HEK293 (cell line): ENCODE results near the gene VILL.

Experiments used
- CTCF ChIA-PET: fragments of 350-600 bp; formaldehyde crosslinking; extraction: SDS; loops from one replicate; lab custom pipeline; 2021; ENCODE audit warnings: antibody characterized with exemption; lab: Yijun Ruan, JAX
- POLR2A ChIA-PET: fragments of 300-600 bp; formaldehyde crosslinking; extraction: SDS; loops from one replicate; lab custom pipeline; 2020; ENCODE audit warnings: antibody characterized with exemption, inconsistent platforms; lab: Yijun Ruan, JAX
- H3K27ac ChIP-seq: fragments of 200-500 bp; sonication (Bioruptor generic); 2 replicates; pipeline ENCODE4 v1.5.1; 2014; ENCODE audit warnings: low read depth, low read length, control low read depth, inconsistent platforms; ENCODE audit errors: extremely low read depth
- H3K36me3 ChIP-seq, 2 experiments: fragments of 200-500 bp in 1 of 2; sonication (Bioruptor generic) in 1 of 2; 1 replicate in 1 of 2; 2 replicates in 1 of 2; pipeline ENCODE4 v1.5.1; 2014 to 2017; ENCODE audit warnings: inconsistent platforms in 2 of 2, low read length in 2 of 2; ENCODE audit not compliant: control insufficient read depth in 2 of 2, insufficient read depth in 1 of 2
- H3K4me1 ChIP-seq: fragments of 200-500 bp; sonication (Bioruptor generic); 2 replicates; pipeline ENCODE4 v1.5.1; 2014; ENCODE audit warnings: mild to moderate bottlenecking, low read length, inconsistent platforms; ENCODE audit not compliant: control insufficient read depth, insufficient read depth
- H3K4me3 ChIP-seq: 2 replicates; pipeline ENCODE4 v1.5.1; 2011; ENCODE audit warnings: low read depth, mild to moderate bottlenecking, control low read depth, low read length, moderate library complexity
- H3K9me3 ChIP-seq: fragments of 200-500 bp; sonication (Bioruptor generic); 2 replicates; pipeline ENCODE4 v1.5.1; 2014; ENCODE audit warnings: low read depth, low read length, inconsistent platforms; ENCODE audit not compliant: control insufficient read depth, insufficient read depth
- GLIS2 ChIP-seq: fragments of 450-650 bp; formaldehyde crosslinking; IDR thresholded peaks from 2 replicates; pipeline ENCODE4 v1.5.1; 2016; ENCODE audit warnings: missing biosample characterization, missing genetic modification characterization
- HOXA7 ChIP-seq: sonication (generic); formaldehyde crosslinking; IDR thresholded peaks from 2 replicates; pipeline ENCODE4 v1.8.1; 2022; ENCODE audit warnings: missing genetic modification reagents, borderline replicate concordance
- PRDM10 ChIP-seq: fragments of 450-650 bp; formaldehyde crosslinking; IDR thresholded peaks from 2 replicates; pipeline ENCODE4 v1.5.1; 2016; ENCODE audit warnings: missing biosample characterization, missing genetic modification characterization
- YY2 ChIP-seq: fragments of 450-650 bp; formaldehyde crosslinking; IDR thresholded peaks from 2 replicates; pipeline ENCODE4 v1.5.1; 2016; ENCODE audit warnings: missing biosample characterization, missing genetic modification characterization
- ZFP37 ChIP-seq: fragments of 450-650 bp; formaldehyde crosslinking; IDR thresholded peaks from 2 replicates; pipeline ENCODE4 v1.5.1; 2016; ENCODE audit warnings: missing biosample characterization, missing genetic modification characterization
- ZFP41 ChIP-seq: fragments of 450-650 bp; formaldehyde crosslinking; IDR thresholded peaks from 2 replicates; pipeline ENCODE4 v1.5.1; 2016; ENCODE audit warnings: missing biosample characterization, missing genetic modification characterization, borderline replicate concordance
- ZNF23 ChIP-seq: fragments of 450-650 bp; formaldehyde crosslinking; IDR thresholded peaks from 2 replicates; pipeline ENCODE4 v1.5.1; 2016; ENCODE audit warnings: missing biosample characterization, missing genetic modification characterization, borderline replicate concordance
- ZNF26 ChIP-seq: fragments of 450-650 bp; formaldehyde crosslinking; IDR thresholded peaks from 2 replicates; pipeline ENCODE4 v1.5.1; 2016; ENCODE audit warnings: missing biosample characterization, missing genetic modification characterization
- ZNF501 ChIP-seq: fragments of 450-650 bp; formaldehyde crosslinking; IDR thresholded peaks from 2 replicates; pipeline ENCODE4 v1.5.1; 2016; ENCODE audit warnings: missing biosample characterization, missing genetic modification characterization
- ZNF670 ChIP-seq: fragments of 450-650 bp; formaldehyde crosslinking; IDR thresholded peaks from 2 replicates; pipeline ENCODE4 v1.5.1; 2016; ENCODE audit warnings: missing biosample characterization, missing genetic modification characterization, low read depth
- ZNF747 ChIP-seq: fragments of 450-650 bp; formaldehyde crosslinking; IDR thresholded peaks from 2 replicates; pipeline ENCODE4 v1.5.1; 2016; ENCODE audit warnings: missing biosample characterization, missing genetic modification characterization
- TF ChIP-seq, protein P1 (sequence below): fragments of 450-650 bp; formaldehyde crosslinking; IDR thresholded peaks from 2 replicates; pipeline ENCODE4 v1.5.1; 2016; ENCODE audit warnings: missing biosample characterization, missing genetic modification characterization
- TF ChIP-seq, protein P2 (sequence below): fragments of 450-650 bp; formaldehyde crosslinking; IDR thresholded peaks from 2 replicates; pipeline ENCODE4 v1.5.1; 2016; ENCODE audit warnings: missing biosample characterization, missing genetic modification characterization
- TF ChIP-seq, protein P3 (sequence below): fragments of 450-650 bp; formaldehyde crosslinking; IDR thresholded peaks from 2 replicates; pipeline ENCODE4 v1.5.1; 2016; ENCODE audit warnings: missing biosample characterization, missing genetic modification characterization
- TF ChIP-seq, protein P4 (sequence below): fragments of 450-650 bp; formaldehyde crosslinking; IDR thresholded peaks from 2 replicates; pipeline ENCODE4 v1.5.1; 2017; ENCODE audit warnings: missing biosample characterization, missing genetic modification characterization

Gene VILL

GRCh38 chr3:37979541-37980461 lies 10.8 kb upstream of the VILL start (continued):
- TF ChIP-seq, protein P1, sequence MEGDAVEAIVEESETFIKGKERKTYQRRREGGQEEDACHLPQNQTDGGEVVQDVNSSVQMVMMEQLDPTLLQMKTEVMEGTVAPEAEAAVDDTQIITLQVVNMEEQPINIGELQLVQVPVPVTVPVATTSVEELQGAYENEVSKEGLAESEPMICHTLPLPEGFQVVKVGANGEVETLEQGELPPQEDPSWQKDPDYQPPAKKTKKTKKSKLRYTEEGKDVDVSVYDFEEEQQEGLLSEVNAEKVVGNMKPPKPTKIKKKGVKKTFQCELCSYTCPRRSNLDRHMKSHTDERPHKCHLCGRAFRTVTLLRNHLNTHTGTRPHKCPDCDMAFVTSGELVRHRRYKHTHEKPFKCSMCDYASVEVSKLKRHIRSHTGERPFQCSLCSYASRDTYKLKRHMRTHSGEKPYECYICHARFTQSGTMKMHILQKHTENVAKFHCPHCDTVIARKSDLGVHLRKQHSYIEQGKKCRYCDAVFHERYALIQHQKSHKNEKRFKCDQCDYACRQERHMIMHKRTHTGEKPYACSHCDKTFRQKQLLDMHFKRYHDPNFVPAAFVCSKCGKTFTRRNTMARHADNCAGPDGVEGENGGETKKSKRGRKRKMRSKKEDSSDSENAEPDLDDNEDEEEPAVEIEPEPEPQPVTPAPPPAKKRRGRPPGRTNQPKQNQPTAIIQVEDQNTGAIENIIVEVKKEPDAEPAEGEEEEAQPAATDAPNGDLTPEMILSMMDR (tag by site-specific recombination), result no peak
- TF ChIP-seq ZNF747 (tag by site-specific recombination) (no peak), ZNF501 (tag by site-specific recombination) (no peak), GLIS2 (tag by site-specific recombination) (no peak)

DNA sequence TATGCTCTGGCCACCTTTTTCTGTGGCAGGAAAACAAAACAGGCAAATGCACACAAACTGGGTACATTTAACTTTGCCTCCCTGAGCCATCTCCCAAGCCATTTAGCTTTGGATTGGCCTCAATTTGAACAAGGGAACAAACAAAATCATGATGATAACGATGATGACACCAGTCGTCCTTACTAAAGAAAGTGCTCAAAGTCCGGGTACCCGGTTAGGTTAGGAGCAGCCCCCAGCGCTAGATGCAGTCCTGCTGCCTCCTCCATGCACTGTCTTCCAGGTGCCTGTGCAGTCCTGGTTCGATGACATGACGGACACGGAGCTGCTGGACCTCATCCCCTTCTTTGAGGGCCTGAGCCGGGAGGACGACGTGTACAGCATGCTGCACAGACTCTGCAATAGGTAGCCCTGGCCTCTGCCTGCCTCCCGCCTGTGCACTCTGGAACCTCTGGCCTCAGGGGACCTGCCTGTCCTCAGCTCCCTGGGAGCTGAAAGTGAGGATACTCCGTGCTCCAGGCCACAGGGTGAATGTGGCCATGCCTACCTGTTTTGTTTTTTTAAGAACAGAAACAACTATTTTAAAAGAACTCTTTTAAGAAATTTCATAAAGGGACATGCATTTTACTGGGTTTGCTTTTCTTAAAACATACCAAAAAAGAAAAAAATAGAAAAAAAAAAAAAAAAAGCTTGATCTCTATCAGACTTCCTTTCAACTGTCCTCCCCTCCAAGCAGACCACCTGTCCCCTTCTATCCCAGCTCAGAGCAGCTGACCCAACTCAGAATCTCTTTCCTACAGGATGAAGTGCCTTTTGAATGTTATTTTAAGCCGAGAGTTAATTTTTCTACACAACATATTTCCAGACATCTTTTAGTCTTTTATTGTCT lies 9.9 kb upstream of the VILL start:
- POLR2A ChIA-PET, result no interaction called here
- H3K36me3 ChIP-seq, result peaks cover 0 to 30% of the 10 kb centered on the region in 2 experiments; a peak in 2 of 3 replicates
- no peaks in the 10 kb centered on the region for H3K4me1 ChIP-seq
- no peak overlapping the region for H3K4me3 ChIP-seq
- H3K9me3 ChIP-seq, result no peaks in the 10 kb centered on the region
- TF ChIP-seq, protein P2, sequence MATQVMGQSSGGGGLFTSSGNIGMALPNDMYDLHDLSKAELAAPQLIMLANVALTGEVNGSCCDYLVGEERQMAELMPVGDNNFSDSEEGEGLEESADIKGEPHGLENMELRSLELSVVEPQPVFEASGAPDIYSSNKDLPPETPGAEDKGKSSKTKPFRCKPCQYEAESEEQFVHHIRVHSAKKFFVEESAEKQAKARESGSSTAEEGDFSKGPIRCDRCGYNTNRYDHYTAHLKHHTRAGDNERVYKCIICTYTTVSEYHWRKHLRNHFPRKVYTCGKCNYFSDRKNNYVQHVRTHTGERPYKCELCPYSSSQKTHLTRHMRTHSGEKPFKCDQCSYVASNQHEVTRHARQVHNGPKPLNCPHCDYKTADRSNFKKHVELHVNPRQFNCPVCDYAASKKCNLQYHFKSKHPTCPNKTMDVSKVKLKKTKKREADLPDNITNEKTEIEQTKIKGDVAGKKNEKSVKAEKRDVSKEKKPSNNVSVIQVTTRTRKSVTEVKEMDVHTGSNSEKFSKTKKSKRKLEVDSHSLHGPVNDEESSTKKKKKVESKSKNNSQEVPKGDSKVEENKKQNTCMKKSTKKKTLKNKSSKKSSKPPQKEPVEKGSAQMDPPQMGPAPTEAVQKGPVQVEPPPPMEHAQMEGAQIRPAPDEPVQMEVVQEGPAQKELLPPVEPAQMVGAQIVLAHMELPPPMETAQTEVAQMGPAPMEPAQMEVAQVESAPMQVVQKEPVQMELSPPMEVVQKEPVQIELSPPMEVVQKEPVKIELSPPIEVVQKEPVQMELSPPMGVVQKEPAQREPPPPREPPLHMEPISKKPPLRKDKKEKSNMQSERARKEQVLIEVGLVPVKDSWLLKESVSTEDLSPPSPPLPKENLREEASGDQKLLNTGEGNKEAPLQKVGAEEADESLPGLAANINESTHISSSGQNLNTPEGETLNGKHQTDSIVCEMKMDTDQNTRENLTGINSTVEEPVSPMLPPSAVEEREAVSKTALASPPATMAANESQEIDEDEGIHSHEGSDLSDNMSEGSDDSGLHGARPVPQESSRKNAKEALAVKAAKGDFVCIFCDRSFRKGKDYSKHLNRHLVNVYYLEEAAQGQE (tag by site-specific recombination), result no peak
- TF ChIP-seq PRDM10 (no peak), ZNF26 (no peak), ZFP41 (tag by site-specific recombination) (no peak), YY2 (tag by site-specific recombination) (no peak), HOXA7 (CRISPR knock-in tag) (no peak), ZNF23 (tag by site-specific recombination) (no peak), ZNF670 (tag by site-specific recombination) (no peak), ZFP37 (tag by site-specific recombination) (no peak)
- TF ChIP-seq, protein P3, sequence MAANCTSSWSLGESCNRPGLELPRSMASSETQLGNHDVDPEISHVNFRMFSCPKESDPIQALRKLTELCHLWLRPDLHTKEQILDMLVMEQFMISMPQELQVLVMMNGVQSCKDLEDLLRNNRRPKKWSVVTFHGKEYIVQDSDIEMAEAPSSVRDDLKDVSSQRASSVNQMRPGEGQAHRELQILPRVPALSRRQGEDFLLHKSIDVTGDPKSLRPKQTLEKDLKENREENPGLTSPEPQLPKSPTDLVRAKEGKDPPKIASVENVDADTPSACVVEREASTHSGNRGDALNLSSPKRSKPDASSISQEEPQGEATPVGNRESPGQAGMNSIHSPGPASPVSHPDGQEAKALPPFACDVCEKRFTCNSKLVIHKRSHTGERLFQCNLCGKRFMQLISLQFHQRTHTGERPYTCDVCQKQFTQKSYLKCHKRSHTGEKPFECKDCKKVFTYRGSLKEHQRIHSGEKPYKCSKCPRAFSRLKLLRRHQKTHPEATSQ (tag by site-specific recombination), result no peak
- TF ChIP-seq, protein P4, sequence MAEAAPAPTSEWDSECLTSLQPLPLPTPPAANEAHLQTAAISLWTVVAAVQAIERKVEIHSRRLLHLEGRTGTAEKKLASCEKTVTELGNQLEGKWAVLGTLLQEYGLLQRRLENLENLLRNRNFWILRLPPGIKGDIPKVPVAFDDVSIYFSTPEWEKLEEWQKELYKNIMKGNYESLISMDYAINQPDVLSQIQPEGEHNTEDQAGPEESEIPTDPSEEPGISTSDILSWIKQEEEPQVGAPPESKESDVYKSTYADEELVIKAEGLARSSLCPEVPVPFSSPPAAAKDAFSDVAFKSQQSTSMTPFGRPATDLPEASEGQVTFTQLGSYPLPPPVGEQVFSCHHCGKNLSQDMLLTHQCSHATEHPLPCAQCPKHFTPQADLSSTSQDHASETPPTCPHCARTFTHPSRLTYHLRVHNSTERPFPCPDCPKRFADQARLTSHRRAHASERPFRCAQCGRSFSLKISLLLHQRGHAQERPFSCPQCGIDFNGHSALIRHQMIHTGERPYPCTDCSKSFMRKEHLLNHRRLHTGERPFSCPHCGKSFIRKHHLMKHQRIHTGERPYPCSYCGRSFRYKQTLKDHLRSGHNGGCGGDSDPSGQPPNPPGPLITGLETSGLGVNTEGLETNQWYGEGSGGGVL (tag by site-specific recombination), result no peak
- H3K27ac ChIP-seq, result no peak overlapping the region
- CTCF ChIA-PET, result interaction anchor here (0.8 to 1.7 kb wide), 4 partner anchors 9 to 249 kb away, joined by 3 to 6 read pairs (median 4); no protein-coding TSS in a partner anchor
